Stimulated activated naive CD8-positive, alpha-beta T cell treated with anti-CD3 and anti-CD28 coated beads, Interleukin-15, Interleukin-2, amounts not matched to agents 100 ng/mL and 50 ng/mL, for 24 hours (primary cell): ENCODE measurements around the gene ABHD17C.

Source experiments
- H3K27ac Mint-ChIP-seq: one replicate; pipeline ENCODE4 v1.8.0; 2021; ENCODE audit warnings: mild to moderate bottlenecking, mixed read lengths
- H3K27me3 Mint-ChIP-seq: one replicate; pipeline ENCODE4 v1.8.0; 2021; ENCODE audit warnings: mixed read lengths
- H3K36me3 Mint-ChIP-seq: one replicate; pipeline ENCODE4 v1.8.0; 2021; ENCODE audit warnings: low read depth, mixed read lengths
- H3K4me1 Mint-ChIP-seq: one replicate; pipeline ENCODE4 v1.8.0; 2021; ENCODE audit warnings: low read depth, mixed read lengths
- H3K4me3 Mint-ChIP-seq: one replicate; pipeline ENCODE4 v1.8.0; 2021; ENCODE audit warnings: mild to moderate bottlenecking, mixed read lengths
- H3K9me3 Mint-ChIP-seq: one replicate; pipeline ENCODE4 v1.8.0; 2021; ENCODE audit warnings: mixed read lengths

Gene ABHD17C

GRCh38 chr15:80790236-80790635 is 95.1 kb downstream of the ABHD17C start:
- no peak overlapping the region for H3K27ac Mint-ChIP-seq
- H3K9me3 Mint-ChIP-seq: no peaks in the 10 kb centered on the region
- peaks cover 15% of the 10 kb centered on the region for H3K27me3 Mint-ChIP-seq
- no peaks in the 10 kb centered on the region for H3K36me3 Mint-ChIP-seq
- no peak overlapping the region for H3K4me3 Mint-ChIP-seq
- no peaks in the 10 kb centered on the region for H3K4me1 Mint-ChIP-seq

DNA sequence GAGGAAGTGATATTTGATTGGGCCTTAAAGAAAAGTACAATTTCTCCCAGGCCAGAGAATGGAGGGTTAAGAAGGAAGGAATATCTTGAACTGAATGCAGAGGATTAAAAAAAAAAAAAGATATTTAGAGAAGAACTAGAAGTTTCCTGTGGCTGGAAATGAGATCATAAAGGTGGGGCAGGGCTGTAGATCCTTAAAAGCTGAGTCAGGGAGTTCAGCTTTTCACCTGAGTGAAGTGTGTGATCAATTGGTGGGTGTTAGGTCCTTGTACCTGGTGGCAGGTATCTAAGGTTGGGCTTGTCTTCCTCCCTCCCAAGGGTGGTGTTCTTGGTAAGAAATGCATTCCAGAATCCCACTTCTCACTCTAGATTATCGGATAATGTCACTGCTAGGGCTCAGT is 95.9 kb downstream of the ABHD17C start:
- Mint-ChIP-seq H3K27ac (no peak overlapping the region), H3K9me3 (no peaks in the 10 kb centered on the region), H3K27me3 (peaks cover 17% of the 10 kb centered on the region), H3K4me1 (no peaks in the 10 kb centered on the region), H3K36me3 (no peaks in the 10 kb centered on the region), H3K4me3 (no peak overlapping the region)

DNA sequence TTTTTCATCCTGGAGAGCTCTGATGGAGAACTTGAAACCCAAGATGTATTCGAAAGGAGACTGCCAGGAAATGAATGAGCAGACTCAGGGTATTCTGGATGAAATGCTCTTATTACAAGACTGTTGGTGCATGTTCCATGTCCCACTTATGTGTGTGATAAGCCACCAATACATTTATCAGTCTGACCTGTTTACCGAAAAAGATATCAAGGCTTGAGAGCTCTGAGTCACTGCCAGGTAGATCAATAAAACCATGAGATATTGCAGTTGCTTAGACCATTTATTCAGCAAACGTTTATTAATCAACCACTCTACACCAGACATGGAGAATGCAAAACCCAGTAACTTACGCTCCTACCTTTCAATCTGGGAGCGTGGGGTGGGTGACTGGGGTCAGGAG is 101.3 kb downstream of the ABHD17C start:
- H3K4me3 Mint-ChIP-seq: no peak overlapping the region
- H3K36me3 Mint-ChIP-seq: no peaks in the 10 kb centered on the region
- H3K27ac Mint-ChIP-seq: no peak overlapping the region
- no peaks in the 10 kb centered on the region for H3K9me3 Mint-ChIP-seq
- peaks cover 23% of the 10 kb centered on the region for H3K27me3 Mint-ChIP-seq
- no peaks in the 10 kb centered on the region for H3K4me1 Mint-ChIP-seq

GRCh38 chr15:80798911-80799310 is 103.8 kb downstream of the ABHD17C start:
- H3K27me3 Mint-ChIP-seq: peaks cover 19% of the 10 kb centered on the region
- H3K4me3 Mint-ChIP-seq: no peak overlapping the region
- H3K27ac Mint-ChIP-seq: no peak overlapping the region
- no peaks in the 10 kb centered on the region for H3K36me3 Mint-ChIP-seq
- no peaks in the 10 kb centered on the region for H3K9me3 Mint-ChIP-seq
- H3K4me1 Mint-ChIP-seq: peaks cover 9% of the 10 kb centered on the region

DNA sequence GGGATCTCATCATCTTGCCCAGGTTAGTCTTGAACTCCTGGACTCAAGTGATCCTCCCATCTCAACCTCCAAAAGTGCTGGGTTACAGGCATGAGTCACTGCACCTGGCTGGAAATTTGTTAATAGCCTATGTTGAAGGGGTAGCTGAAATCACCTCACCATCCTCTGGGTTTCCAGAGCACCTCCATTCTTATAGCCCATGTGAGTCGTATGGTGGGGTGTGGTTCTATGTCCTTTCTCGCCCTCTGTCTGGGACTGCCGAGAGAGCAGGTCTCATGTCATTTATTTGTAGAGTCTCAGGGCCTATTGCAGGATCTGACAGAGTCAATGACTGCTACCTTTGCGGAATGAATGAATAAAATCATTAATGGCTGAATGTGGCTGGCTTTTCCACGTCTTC is 105.0 kb downstream of the ABHD17C start:
- no peaks in the 10 kb centered on the region for H3K9me3 Mint-ChIP-seq
- H3K4me3 Mint-ChIP-seq: no peak overlapping the region
- peaks cover 13% of the 10 kb centered on the region for H3K27me3 Mint-ChIP-seq
- no peaks in the 10 kb centered on the region for H3K36me3 Mint-ChIP-seq
- H3K27ac Mint-ChIP-seq: no peak overlapping the region
- H3K4me1 Mint-ChIP-seq: peaks cover 21% of the 10 kb centered on the region

- Mint-ChIP-seq H3K27ac (no peak overlapping the region), H3K4me3 (no peak overlapping the region), H3K36me3 (no peaks in the 10 kb centered on the region), H3K4me1 (peaks cover 29% of the 10 kb centered on the region), H3K27me3 (peaks cover 8% of the 10 kb centered on the region), H3K9me3 (no peaks in the 10 kb centered on the region)
Measured at GRCh38 chr15:80801891-80802680, 107.0 kb downstream of the ABHD17C start.

DNA sequence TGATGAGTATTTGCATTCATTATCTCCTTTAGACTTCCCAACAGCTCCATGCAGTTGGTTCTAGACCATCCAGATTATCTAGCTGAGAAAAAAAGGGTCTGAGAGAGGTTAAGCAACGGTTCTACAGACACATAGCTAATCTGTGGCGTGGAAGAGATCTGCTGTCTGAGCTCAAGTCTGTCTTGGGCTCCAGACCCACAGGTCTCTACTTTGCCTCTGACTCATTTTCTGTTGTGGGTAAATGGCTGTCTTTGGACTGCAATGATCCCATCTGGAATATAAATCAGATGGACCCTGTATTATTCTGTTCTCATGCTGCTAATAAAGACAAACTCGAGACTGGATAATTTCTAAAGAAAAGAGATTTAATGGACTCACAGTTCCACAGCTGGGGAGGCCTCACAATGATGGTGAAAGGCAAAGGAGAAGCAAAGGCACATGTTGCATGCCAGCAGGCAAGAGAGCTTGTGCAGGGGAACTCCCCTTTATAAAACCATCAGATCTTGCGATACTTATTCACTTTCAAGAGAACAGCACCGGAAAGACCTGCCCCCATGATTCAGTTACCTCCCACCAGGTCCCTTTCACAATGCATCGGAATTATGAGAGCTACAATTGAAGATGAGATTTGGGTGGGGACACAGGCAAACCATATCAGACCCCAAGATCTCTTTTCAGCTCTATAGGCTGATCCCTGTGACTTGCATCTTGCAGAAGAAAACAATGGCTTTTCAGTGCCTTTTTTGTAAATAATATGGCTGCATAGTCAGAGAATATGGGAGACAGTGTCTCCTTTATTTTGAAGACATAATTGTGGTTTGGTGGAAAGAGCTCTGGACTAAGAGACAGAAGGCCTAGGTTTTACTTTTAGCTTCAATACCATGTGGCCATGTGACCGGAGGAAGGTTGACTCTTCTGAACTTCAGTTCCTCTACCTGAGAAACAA is 108.7 kb downstream of the ABHD17C start:
- H3K36me3 Mint-ChIP-seq: no peaks in the 10 kb centered on the region
- H3K4me3 Mint-ChIP-seq: no peak overlapping the region
- H3K27me3 Mint-ChIP-seq: peaks cover 4% of the 10 kb centered on the region
- no peaks in the 10 kb centered on the region for H3K9me3 Mint-ChIP-seq
- peak overlapping the region; percentile 53 for H3K27ac Mint-ChIP-seq
- H3K4me1 Mint-ChIP-seq: peaks cover 29% of the 10 kb centered on the region

DNA sequence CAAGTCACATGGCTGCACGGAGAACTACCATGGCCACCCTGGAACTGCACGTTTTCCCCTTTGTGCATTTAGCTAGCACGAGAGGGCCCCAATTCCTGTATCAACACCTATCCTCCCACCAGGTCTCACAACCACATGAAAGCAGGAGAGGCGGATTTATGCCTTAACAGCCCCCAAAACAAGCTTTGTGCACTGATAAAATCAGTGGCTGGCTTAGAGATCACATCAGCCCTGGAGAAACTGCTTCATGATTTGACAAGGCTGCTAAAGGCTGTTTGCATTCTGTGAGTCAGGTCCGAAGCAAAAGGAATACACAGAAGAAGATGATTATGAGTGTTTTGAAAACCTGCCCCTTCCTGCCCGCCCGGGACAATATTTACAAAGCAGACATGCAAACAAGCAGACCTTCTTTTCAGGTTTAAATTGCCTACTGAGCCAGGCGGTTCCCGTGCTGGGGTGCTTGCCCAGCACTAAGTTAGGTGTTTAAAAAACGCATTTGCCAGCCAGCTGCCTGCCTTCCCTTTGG is 109.9 kb downstream of the ABHD17C start:
- Mint-ChIP-seq H3K4me1 (peaks cover 29% of the 10 kb centered on the region), H3K9me3 (no peaks in the 10 kb centered on the region), H3K36me3 (no peaks in the 10 kb centered on the region), H3K27me3 (peaks cover 4% of the 10 kb centered on the region), H3K4me3 (no peak overlapping the region), H3K27ac (no peak overlapping the region)
